Measurements from ENCODE around the gene MTFR2. TPM values are rescaled to one million over a fixed set of nuclear protein-coding genes. Genes with fewer than 3 reads are reported as not detected.

The MTFR2 gene
- total and polyA plus RNA-seq, 2 of the 13 experiments (the other 11 are each of a cell fraction or from before 2014, with no cell fraction given) = 6.7 to 10.7 TPM

GRCh38 chr6:136289579-136290409 is 39.7 kb upstream of the MTFR2 start, which contains the start of gene BCLAF1 (continued):
- peak; percentile 39 for TF ChIP-seq HDAC2 (CRISPR knock-in tag; IDR thresholded peaks at IDR 0.05)
- no peak for TF ChIP-seq ZNF512 (CRISPR knock-in tag; IDR thresholded peaks at IDR 0.05)
- no peak for TF ChIP-seq ZNF30 (CRISPR knock-in tag; IDR thresholded peaks at IDR 0.05)
- peak; percentile 17 for TF ChIP-seq ZC3H13 (CRISPR knock-in tag; IDR thresholded peaks at IDR 0.05)
- no peak for TF ChIP-seq HOXA7 (CRISPR knock-in tag; IDR thresholded peaks at IDR 0.05)
- 0 out of 2 replicates have a peak, but pooled peaks have one; percentile 23 for TF ChIP-seq HNF1A (IDR thresholded peaks at IDR 0.05; ENCODE audit: low read depth)
- peak; percentile 78 for TF ChIP-seq HNF1A (CRISPR knock-in tag; IDR thresholded peaks at IDR 0.05; ENCODE audit: borderline replicate concordance)
- TF ChIP-seq STAG1 (CRISPR knock-in tag; IDR thresholded peaks at IDR 0.05) = no peak
- TF ChIP-seq FOXO4 (CRISPR knock-in tag; conservative IDR thresholded peaks at IDR 0.05) = no peak
- 0 out of 2 replicates have a peak, but pooled peaks have one; percentile 26 for TF ChIP-seq ZNF343 (CRISPR knock-in tag; IDR thresholded peaks at IDR 0.05)
- no peak; the same call in 1 of the 2 replicates for TF ChIP-seq IRF1 (CRISPR knock-in tag; IDR thresholded peaks at IDR 0.05; ENCODE audit: low read depth)
- TF ChIP-seq ZNF468 (CRISPR knock-in tag; IDR thresholded peaks at IDR 0.05) = no peak; the same call in 1 of the 2 replicates
- peak; percentile 72 for TF ChIP-seq RNF2 (conservative IDR thresholded peaks at IDR 0.05; ENCODE audit: low read depth)
- no peak for TF ChIP-seq PAF1 (CRISPR knock-in tag; IDR thresholded peaks at IDR 0.05)
- TF ChIP-seq THRA (CRISPR knock-in tag; IDR thresholded peaks at IDR 0.05; ENCODE audit: borderline replicate concordance) = peak; percentile 5; the same call in 1 of the 2 replicates
- peak; percentile 90 for TF ChIP-seq SNAPC5 (CRISPR knock-in tag; IDR thresholded peaks at IDR 0.05; ENCODE audit: borderline replicate concordance)
- TF ChIP-seq CREB3 (CRISPR knock-in tag; IDR thresholded peaks at IDR 0.05) = no peak
- no peak for TF ChIP-seq NFE2L1 (CRISPR knock-in tag; IDR thresholded peaks at IDR 0.05; ENCODE audit: borderline replicate concordance)

Measured in HepG2 (cell line).